ENCODE results near the gene SLC47A2. TPM values are rescaled to one million over a fixed set of nuclear protein-coding genes. Genes with fewer than 3 reads are reported as not detected.

SLC47A2 gene
- total and polyA plus RNA-seq, 9 of the 15 experiments (the other 6 are each of a cell fraction or from before 2014, with no cell fraction given), result not detected

- Histone ChIP-seq H3K9me1 (ENCODE audit: control insufficient read depth, insufficient read depth, low read length) (no peaks in the 10 kb centered on the region), H3K4me1 (replicated peaks in 1 of 2; ENCODE audit: control insufficient read depth in 2 of 2, insufficient read depth in 2 of 2, low read length in 2 of 2) (no peaks in the 10 kb centered on the region; a peak in 1 of 5 replicates), H3K27me3 (ENCODE audit: control insufficient read depth in 2 of 2, insufficient read depth in 2 of 2, low read length in 2 of 2) (peaks cover 7 to 41% of the 10 kb centered on the region in 2 experiments; a peak in 3 of 5 replicates), H3K36me3 (ENCODE audit: control insufficient read depth, insufficient read depth, low read length) (no peaks in the 10 kb centered on the region), H3K4me3 (no peak overlapping the region), H3K9me3 (replicated peaks; ENCODE audit: control insufficient read depth, insufficient read depth, low read depth, low read length) (no peaks in the 10 kb centered on the region), H2AFZ (ENCODE audit: low read depth, low read length) (no peak overlapping the region), H3K4me2 (ENCODE audit: insufficient read depth, low read length) (no peak overlapping the region), H3K79me2 (ENCODE audit: control insufficient read depth, insufficient read depth, low read length) (no peaks in the 10 kb centered on the region), H4K20me1 (replicated peaks; ENCODE audit: control insufficient read depth, insufficient read depth, low read length) (no peaks in the 10 kb centered on the region), H3K27ac (ENCODE audit: extremely low read depth, low read depth, low read length) (no peak overlapping the region), H3K9ac (ENCODE audit: insufficient read depth in 1 of 2, low read depth in 2 of 2, low read length in 2 of 2) (no peak overlapping the region)
- POLR2A ChIA-PET, result no interaction called here
- no peak for ATAC-seq
- CTCF ChIA-PET (ENCODE audit: low intra/inter-chr PET ratio), result no interaction called here
- FAIRE-seq, result no peak
- intact Hi-C loops (cut with micrococcal nuclease) (no loop called here), in situ Hi-C loops (cut with MboI) (no loop called here)
- DNase-seq (ENCODE audit: extremely low read depth in 1 of 4, low spot score in 3 of 4), result no peak
- BruUV-seq (replicated peaks), result no TSS peak
- WGBS (ENCODE audit: insufficient coverage, low coverage, missing lambda C conversion rate), result 0% methylated on average over 3 of the region's 6 CpGs
- TF ChIP-seq EWSR1 (IDR thresholded peaks at IDR 0.05; ENCODE audit: borderline replicate concordance, low read depth, partially characterized antibody) (no peak), SRSF9 (IDR thresholded peaks at IDR 0.05; ENCODE audit: borderline replicate concordance, low read depth, low read length) (no peak), PKNOX1 (IDR thresholded peaks at IDR 0.05) (no peak), ETS2 (tag; IDR thresholded peaks at IDR 0.05; ENCODE audit: borderline replicate concordance, poor library complexity, severe bottlenecking) (no peak), ARNT (IDR thresholded peaks at IDR 0.05) (no peak), GTF2A2 (tag; IDR thresholded peaks at IDR 0.05) (no peak), SOX6 (IDR thresholded peaks at IDR 0.05) (no peak), HCFC1 (IDR thresholded peaks at IDR 0.05; ENCODE audit: low read depth, low read length) (no peak)
- TF ChIP-seq, protein P1, sequence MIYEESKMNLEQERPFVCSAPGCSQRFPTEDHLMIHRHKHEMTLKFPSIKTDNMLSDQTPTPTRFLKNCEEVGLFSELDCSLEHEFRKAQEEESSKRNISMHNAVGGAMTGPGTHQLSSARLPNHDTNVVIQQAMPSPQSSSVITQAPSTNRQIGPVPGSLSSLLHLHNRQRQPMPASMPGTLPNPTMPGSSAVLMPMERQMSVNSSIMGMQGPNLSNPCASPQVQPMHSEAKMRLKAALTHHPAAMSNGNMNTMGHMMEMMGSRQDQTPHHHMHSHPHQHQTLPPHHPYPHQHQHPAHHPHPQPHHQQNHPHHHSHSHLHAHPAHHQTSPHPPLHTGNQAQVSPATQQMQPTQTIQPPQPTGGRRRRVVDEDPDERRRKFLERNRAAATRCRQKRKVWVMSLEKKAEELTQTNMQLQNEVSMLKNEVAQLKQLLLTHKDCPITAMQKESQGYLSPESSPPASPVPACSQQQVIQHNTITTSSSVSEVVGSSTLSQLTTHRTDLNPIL (CRISPR knock-in tag; IDR thresholded peaks at IDR 0.05), result no peak
- TF ChIP-seq, protein P2, sequence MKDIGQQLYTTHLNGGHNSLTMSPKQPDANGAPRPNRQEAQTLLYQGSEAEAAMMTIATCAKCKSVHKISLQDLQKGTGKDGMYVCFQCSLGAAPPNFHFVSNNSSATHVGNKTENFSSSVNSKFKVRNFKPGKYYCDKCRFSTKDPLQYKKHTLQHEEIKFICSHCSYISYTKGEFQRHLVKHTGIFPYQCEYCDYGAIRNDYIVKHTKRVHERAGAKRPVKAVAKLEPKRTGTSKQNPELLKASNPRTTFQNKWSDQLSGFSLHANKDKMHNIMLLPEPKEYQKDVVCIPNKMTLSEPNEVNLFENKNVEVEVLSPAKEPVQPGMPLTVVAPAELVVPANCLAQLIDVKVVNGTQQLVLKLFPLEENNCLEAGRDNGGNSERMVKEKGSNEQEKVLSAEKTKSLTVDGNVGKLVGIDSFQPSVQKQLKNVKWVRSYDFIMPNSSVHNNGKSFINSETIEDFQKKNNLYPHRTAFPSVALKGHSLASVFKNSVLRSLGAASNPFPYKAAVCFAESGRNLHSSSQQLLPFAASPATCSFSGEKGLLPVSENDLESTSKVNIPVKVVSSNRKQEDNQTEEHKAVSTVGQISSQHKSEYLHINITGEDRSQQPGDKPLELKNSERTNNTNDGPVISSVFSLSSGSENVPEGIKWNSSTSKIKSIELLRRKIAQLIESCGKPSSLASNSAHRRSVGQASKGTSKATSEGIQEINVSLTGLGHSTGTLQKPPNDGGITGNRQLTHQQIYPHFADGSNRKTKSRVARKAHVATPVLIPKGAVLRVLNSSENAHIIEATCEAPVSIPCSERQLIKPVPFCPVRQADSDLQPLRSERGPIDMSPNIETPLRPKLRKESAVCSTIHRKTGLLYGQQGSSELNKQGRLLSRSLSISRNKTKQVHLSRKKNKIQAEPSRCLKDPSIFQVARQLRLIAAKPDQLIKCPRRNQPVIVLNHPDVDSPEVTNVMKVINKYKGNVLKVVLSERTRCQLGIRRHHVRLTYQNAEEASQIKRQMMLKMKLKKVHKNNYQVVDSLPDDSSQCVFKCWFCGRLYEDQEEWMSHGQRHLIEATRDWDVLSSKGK (CRISPR knock-in tag; IDR thresholded peaks at IDR 0.05), result no peak
Measured at GRCh38 chr17:19755392-19755791, 39.0 kb upstream of the SLC47A2 start.
